K562 (cell line): ENCODE data around the gene PCDHGA5. TPM values are rescaled to one million over a fixed set of nuclear protein-coding genes. Genes with fewer than 3 reads are reported as not detected.
A peak's percentile ranks its signal among the peaks of the same experiment; 100 is the strongest.

ENCODE experiments used
- COPS2 ChIP-seq: fragments of 450-650 bp; conservative IDR thresholded peaks from 2 replicates; pipeline ENCODE4 v1.6.1; 2016; ENCODE audit warnings: mild to moderate bottlenecking, moderate library complexity
- ETV1 ChIP-seq: fragments of 450-650 bp; conservative IDR thresholded peaks from 2 replicates; pipeline ENCODE4 v1.6.1; 2016; ENCODE audit warnings: missing genetic modification characterization, control low read depth, low read depth, missing compliant biosample characterization
- ID3 ChIP-seq, 2 experiments: fragments of 250-450 bp in 1 of 2; fragments of 450-650 bp in 1 of 2; sonication (Bioruptor Pico) in 1 of 2; IDR thresholded peaks; 2 replicates each; pipeline versions ENCODE4 v1.6.1 to v1.8.0; 2016 to 2021; ENCODE audit warnings: mild to moderate bottlenecking in 2 of 2, moderate library complexity in 2 of 2, missing compliant biosample characterization in 1 of 2, missing genetic modification characterization in 1 of 2
- KAT8 ChIP-seq: fragments of 450-650 bp; IDR thresholded peaks from 2 replicates; pipeline ENCODE4 v1.6.1; 2016; ENCODE audit warnings: low read depth, mild to moderate bottlenecking
- NFXL1 ChIP-seq: fragments of 450-650 bp; formaldehyde crosslinking; IDR thresholded peaks from 2 replicates; pipeline ENCODE4 v1.4.0; 2021; ENCODE audit warnings: mild to moderate bottlenecking
- RAD21 ChIP-seq, 2 experiments: fragments of 250-450 bp in 1 of 2; fragments of 450-650 bp in 1 of 2; sonication (Bioruptor Pico) in 1 of 2; formaldehyde crosslinking in 1 of 2; IDR thresholded peaks in 1 of 2; conservative IDR thresholded peaks in 1 of 2; 2 replicates each; pipeline versions ENCODE4 v1.4.0 to v1.8.0; 2020 to 2022; ENCODE audit warnings: mild to moderate bottlenecking in 2 of 2, moderate library complexity in 1 of 2
- TEAD4 ChIP-seq, 2 experiments: sonication (generic) in 1 of 2; formaldehyde crosslinking in 1 of 2; IDR thresholded peaks; 2 replicates each; pipeline versions ENCODE4 v1.6.1 to v1.8.0; 2012 to 2022; ENCODE audit warnings: borderline replicate concordance in 1 of 2, inconsistent platforms in 1 of 2, low read length in 1 of 2, mild to moderate bottlenecking in 1 of 2, missing genetic modification reagents in 1 of 2
- ZC3H11A ChIP-seq: IDR thresholded peaks from 2 replicates; pipeline ENCODE4 v1.6.1; 2012; ENCODE audit warnings: low read depth, low read length, improper control_type of control experiment
- ZFP30 ChIP-seq: fragments of 250-450 bp; sonication (Bioruptor Pico); IDR thresholded peaks from 2 replicates; pipeline ENCODE4 v1.8.0; 2022; ENCODE audit warnings: moderate library complexity, mild to moderate bottlenecking, inconsistent platforms, borderline replicate concordance
- polyA plus RNA-seq, 8 experiments: library from polyadenylated mRNA; depleted of rRNA in 4 of 8; stranded (reverse) in 5 of 8; unstranded in 3 of 8; fragments of >200 nt; fragmentation: Nextera tagmentation in 2 of 8; fragmentation: Illumina TruSeq in 1 of 8; extraction: Ambion mirVana in 2 of 8; extraction: Trizol in 1 of 8; gene quantifications; 2 replicates each; pipeline versions ENCODE4 v1.2.1 to v1.2.3, GENCODE V29; 2011 to 2014; ENCODE audit warnings: inconsistent platforms in 1 of 8, missing spikeins in 1 of 8
- total RNA-seq, 7 experiments: library from RNA; depleted of rRNA in 6 of 7; stranded (reverse); fragments of >200 nt in 6 of 7; fragmentation: Illumina TruSeq in 2 of 7; extraction: Trizol in 2 of 7; gene quantifications; 2 replicates each; pipeline versions ENCODE4 v1.2.1 to v1.2.3, GENCODE V29; 2011 to 2021; ENCODE audit warnings: low replicate concordance in 1 of 7
- TF ChIP-seq, protein P1 (sequence below), 2 experiments: fragments of 450-650 bp; formaldehyde crosslinking in 1 of 2; IDR thresholded peaks; 2 replicates each; pipeline versions ENCODE4 v1.4.0 to v1.6.1; 2014 to 2020; ENCODE audit warnings: mild to moderate bottlenecking in 2 of 2, borderline replicate concordance in 1 of 2, low read depth in 1 of 2
- TF ChIP-seq, protein P2 (sequence below), 3 experiments: IDR thresholded peaks in 2 of 3; conservative IDR thresholded peaks in 1 of 3; 2 replicates each; pipeline ENCODE4 v1.5.1; 2011 to 2012; ENCODE audit warnings: low read length in 3 of 3, mild to moderate bottlenecking in 3 of 3, control low read depth in 2 of 3, improper control_type of control experiment in 1 of 3, inconsistent platforms in 1 of 3, low read depth in 1 of 3, mixed read lengths in 1 of 3, moderate library complexity in 1 of 3; ENCODE audit not compliant: insufficient read depth in 2 of 3
- TF ChIP-seq, protein P3 (sequence below): fragments of 200-800 bp; sonication (Bioruptor generic); IDR thresholded peaks from 2 replicates; pipeline ENCODE4 v1.6.1; 2017; ENCODE audit warnings: missing genetic modification characterization, missing compliant biosample characterization

PCDHGA5 gene
- total and polyA plus RNA-seq, 9 of the 15 experiments (the other 6 are each of a cell fraction or from before 2014, with no cell fraction given): 0.01 to 0.18 (median 0.12) TPM; not detected in 1

GRCh38 chr5:141343242-141343952 lies 20.6 kb upstream of the PCDHGA5 start, which contains the start of gene PCDHGA3 (continued):
- TF ChIP-seq, protein P1, sequence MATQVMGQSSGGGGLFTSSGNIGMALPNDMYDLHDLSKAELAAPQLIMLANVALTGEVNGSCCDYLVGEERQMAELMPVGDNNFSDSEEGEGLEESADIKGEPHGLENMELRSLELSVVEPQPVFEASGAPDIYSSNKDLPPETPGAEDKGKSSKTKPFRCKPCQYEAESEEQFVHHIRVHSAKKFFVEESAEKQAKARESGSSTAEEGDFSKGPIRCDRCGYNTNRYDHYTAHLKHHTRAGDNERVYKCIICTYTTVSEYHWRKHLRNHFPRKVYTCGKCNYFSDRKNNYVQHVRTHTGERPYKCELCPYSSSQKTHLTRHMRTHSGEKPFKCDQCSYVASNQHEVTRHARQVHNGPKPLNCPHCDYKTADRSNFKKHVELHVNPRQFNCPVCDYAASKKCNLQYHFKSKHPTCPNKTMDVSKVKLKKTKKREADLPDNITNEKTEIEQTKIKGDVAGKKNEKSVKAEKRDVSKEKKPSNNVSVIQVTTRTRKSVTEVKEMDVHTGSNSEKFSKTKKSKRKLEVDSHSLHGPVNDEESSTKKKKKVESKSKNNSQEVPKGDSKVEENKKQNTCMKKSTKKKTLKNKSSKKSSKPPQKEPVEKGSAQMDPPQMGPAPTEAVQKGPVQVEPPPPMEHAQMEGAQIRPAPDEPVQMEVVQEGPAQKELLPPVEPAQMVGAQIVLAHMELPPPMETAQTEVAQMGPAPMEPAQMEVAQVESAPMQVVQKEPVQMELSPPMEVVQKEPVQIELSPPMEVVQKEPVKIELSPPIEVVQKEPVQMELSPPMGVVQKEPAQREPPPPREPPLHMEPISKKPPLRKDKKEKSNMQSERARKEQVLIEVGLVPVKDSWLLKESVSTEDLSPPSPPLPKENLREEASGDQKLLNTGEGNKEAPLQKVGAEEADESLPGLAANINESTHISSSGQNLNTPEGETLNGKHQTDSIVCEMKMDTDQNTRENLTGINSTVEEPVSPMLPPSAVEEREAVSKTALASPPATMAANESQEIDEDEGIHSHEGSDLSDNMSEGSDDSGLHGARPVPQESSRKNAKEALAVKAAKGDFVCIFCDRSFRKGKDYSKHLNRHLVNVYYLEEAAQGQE (IDR thresholded peaks at IDR 0.05; ENCODE audit: borderline replicate concordance): 0 out of 2 replicates have a peak, but pooled peaks have one; percentile 3
- TF ChIP-seq, protein P1 (CRISPR knock-in tag; IDR thresholded peaks at IDR 0.05; ENCODE audit: low read depth): no peak
- TF ChIP-seq ZC3H11A (no peak), COPS2 (no peak), NFXL1 (CRISPR knock-in tag) (no peak), RAD21 (CRISPR knock-in tag; conservative IDR thresholded peaks at IDR 0.05 in 1 of 2, IDR thresholded peaks at IDR 0.05 in 1 of 2) (peak; percentile 22 to 53; a peak in 3 of 4 replicates), KAT8 (no peak), TEAD4 (IDR thresholded peaks at IDR 0.05; ENCODE audit: low read length) (0 out of 2 replicates have a peak, but pooled peaks have one; percentile 39), TEAD4 (CRISPR knock-in tag; IDR thresholded peaks at IDR 0.05; ENCODE audit: borderline replicate concordance) (no peak), ETV1 (tag) (0 out of 2 replicates have a peak, but pooled peaks have one; percentile 11), ID3 (CRISPR knock-in tag; IDR thresholded peaks at IDR 0.05) (no peak), ID3 (tag; IDR thresholded peaks at IDR 0.05) (no peak), ZFP30 (CRISPR knock-in tag) (no peak)
- TF ChIP-seq, protein P2, sequence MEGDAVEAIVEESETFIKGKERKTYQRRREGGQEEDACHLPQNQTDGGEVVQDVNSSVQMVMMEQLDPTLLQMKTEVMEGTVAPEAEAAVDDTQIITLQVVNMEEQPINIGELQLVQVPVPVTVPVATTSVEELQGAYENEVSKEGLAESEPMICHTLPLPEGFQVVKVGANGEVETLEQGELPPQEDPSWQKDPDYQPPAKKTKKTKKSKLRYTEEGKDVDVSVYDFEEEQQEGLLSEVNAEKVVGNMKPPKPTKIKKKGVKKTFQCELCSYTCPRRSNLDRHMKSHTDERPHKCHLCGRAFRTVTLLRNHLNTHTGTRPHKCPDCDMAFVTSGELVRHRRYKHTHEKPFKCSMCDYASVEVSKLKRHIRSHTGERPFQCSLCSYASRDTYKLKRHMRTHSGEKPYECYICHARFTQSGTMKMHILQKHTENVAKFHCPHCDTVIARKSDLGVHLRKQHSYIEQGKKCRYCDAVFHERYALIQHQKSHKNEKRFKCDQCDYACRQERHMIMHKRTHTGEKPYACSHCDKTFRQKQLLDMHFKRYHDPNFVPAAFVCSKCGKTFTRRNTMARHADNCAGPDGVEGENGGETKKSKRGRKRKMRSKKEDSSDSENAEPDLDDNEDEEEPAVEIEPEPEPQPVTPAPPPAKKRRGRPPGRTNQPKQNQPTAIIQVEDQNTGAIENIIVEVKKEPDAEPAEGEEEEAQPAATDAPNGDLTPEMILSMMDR (IDR thresholded peaks at IDR 0.05 in 2 of 3, conservative IDR thresholded peaks at IDR 0.05 in 1 of 3; ENCODE audit: insufficient read depth in 2 of 3, low read depth in 1 of 3, low read length in 3 of 3): peak; percentile 60 to 79 (median 74); a peak in 5 of 6 replicates
- TF ChIP-seq, protein P3, sequence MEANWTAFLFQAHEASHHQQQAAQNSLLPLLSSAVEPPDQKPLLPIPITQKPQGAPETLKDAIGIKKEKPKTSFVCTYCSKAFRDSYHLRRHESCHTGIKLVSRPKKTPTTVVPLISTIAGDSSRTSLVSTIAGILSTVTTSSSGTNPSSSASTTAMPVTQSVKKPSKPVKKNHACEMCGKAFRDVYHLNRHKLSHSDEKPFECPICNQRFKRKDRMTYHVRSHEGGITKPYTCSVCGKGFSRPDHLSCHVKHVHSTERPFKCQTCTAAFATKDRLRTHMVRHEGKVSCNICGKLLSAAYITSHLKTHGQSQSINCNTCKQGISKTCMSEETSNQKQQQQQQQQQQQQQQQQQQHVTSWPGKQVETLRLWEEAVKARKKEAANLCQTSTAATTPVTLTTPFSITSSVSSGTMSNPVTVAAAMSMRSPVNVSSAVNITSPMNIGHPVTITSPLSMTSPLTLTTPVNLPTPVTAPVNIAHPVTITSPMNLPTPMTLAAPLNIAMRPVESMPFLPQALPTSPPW: no peak
